Measurements from ENCODE around the gene CHAF1B.

DNA sequence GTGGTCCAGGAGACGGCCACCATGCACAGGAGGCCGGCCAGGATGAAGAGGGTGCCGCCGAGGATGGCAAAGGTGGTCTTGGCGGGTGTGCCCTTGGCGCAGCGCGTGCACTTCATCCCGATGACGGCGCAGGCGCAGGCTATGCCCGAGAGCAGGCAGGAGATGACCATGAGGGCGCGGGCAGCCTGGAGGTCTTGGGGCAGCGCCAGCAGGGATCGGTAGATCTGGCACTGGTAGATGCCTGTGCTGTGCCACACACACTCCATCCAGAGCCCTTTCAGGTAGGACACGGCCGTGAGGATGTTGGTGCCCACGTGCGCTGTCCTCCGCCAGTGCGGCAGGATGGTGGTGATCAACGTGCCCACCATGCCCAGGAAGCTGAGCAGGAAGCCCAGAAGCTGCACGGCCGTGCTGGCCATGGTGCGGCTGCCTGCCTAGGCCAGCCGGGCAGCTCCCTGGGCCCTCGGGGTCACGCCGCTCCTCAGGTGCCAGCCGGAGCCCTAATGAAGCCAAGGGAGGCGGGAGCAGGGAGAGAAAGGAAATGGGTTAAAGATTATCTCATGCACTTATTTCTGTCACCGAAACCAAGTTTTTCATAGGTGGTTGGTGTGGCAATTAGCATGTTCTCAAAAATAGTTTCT is 76.2 kb downstream of the CHAF1B start:
- TF ChIP-seq, protein P1, sequence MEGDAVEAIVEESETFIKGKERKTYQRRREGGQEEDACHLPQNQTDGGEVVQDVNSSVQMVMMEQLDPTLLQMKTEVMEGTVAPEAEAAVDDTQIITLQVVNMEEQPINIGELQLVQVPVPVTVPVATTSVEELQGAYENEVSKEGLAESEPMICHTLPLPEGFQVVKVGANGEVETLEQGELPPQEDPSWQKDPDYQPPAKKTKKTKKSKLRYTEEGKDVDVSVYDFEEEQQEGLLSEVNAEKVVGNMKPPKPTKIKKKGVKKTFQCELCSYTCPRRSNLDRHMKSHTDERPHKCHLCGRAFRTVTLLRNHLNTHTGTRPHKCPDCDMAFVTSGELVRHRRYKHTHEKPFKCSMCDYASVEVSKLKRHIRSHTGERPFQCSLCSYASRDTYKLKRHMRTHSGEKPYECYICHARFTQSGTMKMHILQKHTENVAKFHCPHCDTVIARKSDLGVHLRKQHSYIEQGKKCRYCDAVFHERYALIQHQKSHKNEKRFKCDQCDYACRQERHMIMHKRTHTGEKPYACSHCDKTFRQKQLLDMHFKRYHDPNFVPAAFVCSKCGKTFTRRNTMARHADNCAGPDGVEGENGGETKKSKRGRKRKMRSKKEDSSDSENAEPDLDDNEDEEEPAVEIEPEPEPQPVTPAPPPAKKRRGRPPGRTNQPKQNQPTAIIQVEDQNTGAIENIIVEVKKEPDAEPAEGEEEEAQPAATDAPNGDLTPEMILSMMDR (IDR thresholded peaks at IDR 0.05): no peak
- TF ChIP-seq POLR2A (IDR thresholded peaks at IDR 0.05): no peak
- no peak for TF ChIP-seq EP300 (IDR thresholded peaks at IDR 0.05)

Data from ovary (tissue), 3 donors.